SK-N-SH treated with all-trans-retinoic acid at 6 μM for 48 hours (cell line): ENCODE measurements around the gene MYB.

Source experiments
- ISL1 ChIP-seq: fragments of 250-450 bp; sonication (Bioruptor Pico); IDR thresholded peaks from 2 replicates; pipeline ENCODE4 v2.1.2; 2022; ENCODE audit warnings: mild to moderate bottlenecking, moderate library complexity
- ZFP3 ChIP-seq: fragments of 250-450 bp; sonication (Bioruptor Pico); IDR thresholded peaks from 2 replicates; pipeline ENCODE4 v1.5.0; 2020; ENCODE audit warnings: mild to moderate bottlenecking, moderate library complexity
- ZNF565 ChIP-seq: fragments of 450-650 bp; formaldehyde crosslinking; conservative IDR thresholded peaks from 2 replicates; pipeline ENCODE4 v1.5.0; 2020; ENCODE audit warnings: low read depth, mild to moderate bottlenecking, moderate library complexity
- TF ChIP-seq, protein P1 (sequence below): fragments of 250-450 bp; sonication (Bioruptor Pico); IDR thresholded peaks from 2 replicates; pipeline ENCODE4 v1.8.0; 2020; ENCODE audit warnings: mild to moderate bottlenecking, moderate library complexity, borderline replicate concordance

DNA sequence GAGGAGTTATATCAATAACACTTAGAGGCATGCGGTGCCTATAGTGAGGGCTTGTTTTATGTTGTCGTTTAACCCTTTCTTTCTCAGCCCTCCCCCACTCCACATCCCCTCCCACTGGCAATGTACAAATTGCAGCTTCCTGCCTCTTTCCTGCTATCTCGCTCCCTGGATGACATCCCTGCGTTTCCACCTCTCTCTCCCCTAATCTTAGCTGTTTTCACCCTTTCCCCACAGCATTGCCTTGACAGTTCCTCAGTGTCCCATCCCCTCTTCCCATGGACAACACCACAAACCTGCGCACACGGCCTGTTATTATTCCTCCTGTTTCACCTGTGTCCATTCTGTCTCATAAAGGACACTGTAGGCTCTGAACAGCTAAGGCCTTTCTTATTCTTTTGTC lies 34.5 kb downstream of the MYB start:
- TF ChIP-seq ZNF565 (CRISPR knock-in tag) (no peak), ZFP3 (CRISPR knock-in tag) (no peak), ISL1 (CRISPR knock-in tag) (no peak)
- TF ChIP-seq, protein P1, sequence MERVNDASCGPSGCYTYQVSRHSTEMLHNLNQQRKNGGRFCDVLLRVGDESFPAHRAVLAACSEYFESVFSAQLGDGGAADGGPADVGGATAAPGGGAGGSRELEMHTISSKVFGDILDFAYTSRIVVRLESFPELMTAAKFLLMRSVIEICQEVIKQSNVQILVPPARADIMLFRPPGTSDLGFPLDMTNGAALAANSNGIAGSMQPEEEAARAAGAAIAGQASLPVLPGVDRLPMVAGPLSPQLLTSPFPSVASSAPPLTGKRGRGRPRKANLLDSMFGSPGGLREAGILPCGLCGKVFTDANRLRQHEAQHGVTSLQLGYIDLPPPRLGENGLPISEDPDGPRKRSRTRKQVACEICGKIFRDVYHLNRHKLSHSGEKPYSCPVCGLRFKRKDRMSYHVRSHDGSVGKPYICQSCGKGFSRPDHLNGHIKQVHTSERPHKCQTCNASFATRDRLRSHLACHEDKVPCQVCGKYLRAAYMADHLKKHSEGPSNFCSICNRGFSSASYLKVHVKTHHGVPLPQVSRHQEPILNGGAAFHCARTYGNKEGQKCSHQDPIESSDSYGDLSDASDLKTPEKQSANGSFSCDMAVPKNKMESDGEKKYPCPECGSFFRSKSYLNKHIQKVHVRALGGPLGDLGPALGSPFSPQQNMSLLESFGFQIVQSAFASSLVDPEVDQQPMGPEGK (CRISPR knock-in tag), result no peak
